WTC11 (cell line): Measurements from ENCODE around the gene C22orf23.

Experiments used
- ELF4 ChIP-seq: sonication (generic); formaldehyde crosslinking; IDR thresholded peaks from 2 replicates; pipeline ENCODE4 v1.8.1; 2022; ENCODE audit warnings: low read depth, mild to moderate bottlenecking, moderate library complexity, missing genetic modification reagents
- TF ChIP-seq, protein P1 (sequence below): fragments of 200-600 bp; IDR thresholded peaks from 2 replicates; pipeline ENCODE4 v1.8.0; 2022; ENCODE audit warnings: antibody characterized with exemption

DNA sequence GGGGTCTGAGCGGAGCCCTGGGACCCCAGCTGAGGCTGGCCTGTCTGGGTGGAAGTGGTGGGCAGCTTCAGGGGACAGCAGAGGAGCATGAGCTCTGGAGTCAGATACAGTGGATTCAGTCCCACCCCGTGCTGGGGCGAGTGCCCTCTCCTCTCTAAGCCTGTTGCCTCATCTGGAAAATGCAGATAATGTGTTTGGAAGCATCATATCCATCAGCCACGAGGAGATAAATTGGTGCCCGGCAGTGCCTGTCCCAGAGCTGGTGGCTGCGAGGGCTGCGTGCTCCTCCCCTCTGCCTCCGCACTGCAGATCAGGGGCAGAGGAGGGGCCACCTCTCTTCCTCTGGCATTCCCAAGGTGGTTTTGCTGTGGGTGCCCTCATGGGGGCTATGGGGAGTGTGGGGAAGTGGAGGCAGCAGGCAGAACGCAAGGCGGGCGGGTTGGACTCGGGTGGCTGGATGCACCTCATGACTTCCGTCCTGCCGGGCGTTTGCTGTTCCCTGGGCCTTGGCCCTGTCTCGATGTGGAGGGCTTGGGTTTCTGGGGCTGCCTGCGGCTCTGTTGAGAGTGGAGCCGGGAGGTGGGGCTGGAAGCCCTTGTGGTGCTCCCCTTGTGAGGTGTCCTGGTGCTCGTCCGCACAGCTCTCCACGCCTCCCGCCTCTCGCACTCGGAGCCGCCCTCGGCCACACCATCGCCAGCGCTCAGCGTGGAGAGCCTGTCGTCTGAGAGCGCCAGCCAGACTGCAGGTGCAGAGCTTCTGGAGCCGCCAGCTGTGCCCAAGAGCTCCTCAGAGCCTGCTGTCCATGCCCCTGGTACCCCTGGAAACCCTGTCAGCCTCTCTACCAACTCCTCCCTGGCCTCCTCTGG lies 26.4 kb downstream of the C22orf23 start:
- no peak for TF ChIP-seq ELF4 (CRISPR knock-in tag)
- TF ChIP-seq, protein P1, sequence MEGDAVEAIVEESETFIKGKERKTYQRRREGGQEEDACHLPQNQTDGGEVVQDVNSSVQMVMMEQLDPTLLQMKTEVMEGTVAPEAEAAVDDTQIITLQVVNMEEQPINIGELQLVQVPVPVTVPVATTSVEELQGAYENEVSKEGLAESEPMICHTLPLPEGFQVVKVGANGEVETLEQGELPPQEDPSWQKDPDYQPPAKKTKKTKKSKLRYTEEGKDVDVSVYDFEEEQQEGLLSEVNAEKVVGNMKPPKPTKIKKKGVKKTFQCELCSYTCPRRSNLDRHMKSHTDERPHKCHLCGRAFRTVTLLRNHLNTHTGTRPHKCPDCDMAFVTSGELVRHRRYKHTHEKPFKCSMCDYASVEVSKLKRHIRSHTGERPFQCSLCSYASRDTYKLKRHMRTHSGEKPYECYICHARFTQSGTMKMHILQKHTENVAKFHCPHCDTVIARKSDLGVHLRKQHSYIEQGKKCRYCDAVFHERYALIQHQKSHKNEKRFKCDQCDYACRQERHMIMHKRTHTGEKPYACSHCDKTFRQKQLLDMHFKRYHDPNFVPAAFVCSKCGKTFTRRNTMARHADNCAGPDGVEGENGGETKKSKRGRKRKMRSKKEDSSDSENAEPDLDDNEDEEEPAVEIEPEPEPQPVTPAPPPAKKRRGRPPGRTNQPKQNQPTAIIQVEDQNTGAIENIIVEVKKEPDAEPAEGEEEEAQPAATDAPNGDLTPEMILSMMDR: no peak
